H1 (cell line): ENCODE results near the gene FAM76A. TPM values are rescaled to one million over a fixed set of nuclear protein-coding genes. Genes with fewer than 3 reads are reported as not detected.
A peak's percentile ranks its signal among the peaks of the same experiment; 100 is the strongest.

Experiments used
- CBX5 ChIP-seq: fragments of 300-800, 300-1000 bp; sonication (generic); IDR thresholded peaks from 2 replicates; pipeline ENCODE4 v1.7.1; 2016; ENCODE audit warnings: antibody characterized with exemption, low read length, low read depth
- EGR1 ChIP-seq: IDR thresholded peaks from 2 replicates; pipeline ENCODE4 v1.6.1; 2011; ENCODE audit warnings: low read depth, low read length, borderline replicate concordance
- EZH2 ChIP-seq: fragments of 200-600 bp; sonication (generic); IDR thresholded peaks from 2 replicates; pipeline ENCODE4 v1.7.1; 2012; ENCODE audit warnings: low read depth, mild to moderate bottlenecking, moderate library complexity, low read length, inconsistent platforms; ENCODE audit not compliant: severe bottlenecking
- FOSL1 ChIP-seq: IDR thresholded peaks from 2 replicates; pipeline ENCODE4 v1.6.1; 2011; ENCODE audit warnings: mild to moderate bottlenecking, low read depth, low read length, moderate library complexity; ENCODE audit not compliant: insufficient read depth
- JUN ChIP-seq: IDR thresholded peaks from 2 replicates; pipeline ENCODE4 v1.6.1; 2011; ENCODE audit warnings: low read depth, mild to moderate bottlenecking, improper control_type of control experiment, low read length
- NRF1 ChIP-seq: IDR thresholded peaks from 2 replicates; pipeline ENCODE4 v1.6.1; 2011; ENCODE audit warnings: mild to moderate bottlenecking, low read depth, low read length, improper control_type of control experiment
- RAD21 ChIP-seq, 2 experiments: IDR thresholded peaks in 1 of 2; conservative IDR thresholded peaks in 1 of 2; 2 replicates each; pipeline ENCODE4 v1.6.1; 2011; ENCODE audit warnings: low read depth in 2 of 2, low read length in 2 of 2, improper control_type of control experiment in 1 of 2, inconsistent platforms in 1 of 2, mild to moderate bottlenecking in 1 of 2, moderate library complexity in 1 of 2
- TEAD4 ChIP-seq: IDR thresholded peaks from 2 replicates; pipeline ENCODE4 v1.6.1; 2012; ENCODE audit warnings: low read depth, low read length, inconsistent platforms, mixed read lengths
- ZNF274 ChIP-seq: IDR thresholded peaks from 2 replicates; pipeline ENCODE4 v1.7.0; 2012; ENCODE audit warnings: low read length, borderline replicate concordance; ENCODE audit errors: extremely low read depth
- polyA plus RNA-seq, 7 experiments: library from polyadenylated mRNA; depleted of rRNA in 3 of 7; stranded (reverse) in 5 of 7; unstranded in 2 of 7; fragments of >200 nt in 5 of 7; fragments of 200-250 nt in 2 of 7; gene quantifications; 1 replicate in 5 of 7; 2 replicates in 1 of 7; 4 replicates in 1 of 7; pipeline versions ENCODE4 v1.2.1 to v1.2.3, GENCODE V29; 2011 to 2013; ENCODE audit warnings: missing spikeins in 2 of 7, mixed read lengths in 2 of 7
- total RNA-seq: library from RNA; stranded (reverse); fragmentation: NEBNext Ultra II Directional; extraction: Animal tissue kit (Norgen Biotek cat#: 25700); gene quantifications from 2 replicates; pipeline ENCODE4 v1.2.1, GENCODE V29; 2021
- TF ChIP-seq, protein P1 (sequence below): fragments of 300-600 bp; sonication (generic); IDR thresholded peaks from 2 replicates; pipeline ENCODE4 v1.7.1; 2012; ENCODE audit warnings: low read length, moderate library complexity, mild to moderate bottlenecking, inconsistent platforms; ENCODE audit not compliant: insufficient replicate concordance

FAM76A gene
- total and polyA plus RNA-seq, 2 of the 8 experiments (the other 6 are each of a cell fraction or from before 2014, with no cell fraction given): 3.4 to 16.2 TPM

DNA sequence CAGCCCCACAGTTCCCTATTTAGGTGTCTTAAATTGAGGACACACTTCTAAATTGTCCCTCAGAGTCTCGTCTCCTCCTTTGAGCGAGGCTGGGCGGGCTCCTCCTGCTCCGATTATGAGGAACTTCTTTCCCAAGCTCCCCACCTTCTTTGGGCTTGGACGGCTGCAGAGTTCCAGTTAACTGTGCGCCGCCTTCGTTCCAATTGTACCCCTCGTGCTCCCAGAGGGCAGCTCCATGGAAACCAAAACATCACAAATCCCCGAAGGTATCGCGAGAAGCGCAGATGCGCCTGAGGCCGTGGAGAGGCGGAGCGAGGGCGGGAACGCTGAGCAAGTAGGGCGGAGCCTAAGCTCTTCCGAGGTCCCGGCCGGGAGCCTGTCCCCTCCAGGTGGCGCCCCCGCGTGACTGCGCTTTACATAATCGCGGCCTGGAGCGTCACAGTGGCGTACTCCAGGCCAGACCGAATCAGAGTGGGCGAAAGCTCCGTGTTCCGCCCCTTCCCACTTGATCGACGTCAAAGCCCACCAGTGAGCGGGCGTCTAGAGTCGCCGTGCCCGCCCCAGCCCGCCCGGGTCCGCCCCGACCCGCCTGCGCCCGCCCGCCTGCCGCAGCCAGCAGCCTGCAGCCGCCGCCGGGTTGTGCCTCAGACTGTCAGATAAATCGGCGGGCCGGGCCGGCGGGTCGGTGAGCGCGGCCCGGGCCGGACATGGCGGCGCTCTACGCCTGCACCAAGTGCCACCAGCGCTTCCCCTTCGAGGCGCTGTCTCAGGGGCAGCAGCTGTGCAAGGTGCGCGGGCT lies at the start of gene FAM76A (continued):
- TF ChIP-seq, protein P1, sequence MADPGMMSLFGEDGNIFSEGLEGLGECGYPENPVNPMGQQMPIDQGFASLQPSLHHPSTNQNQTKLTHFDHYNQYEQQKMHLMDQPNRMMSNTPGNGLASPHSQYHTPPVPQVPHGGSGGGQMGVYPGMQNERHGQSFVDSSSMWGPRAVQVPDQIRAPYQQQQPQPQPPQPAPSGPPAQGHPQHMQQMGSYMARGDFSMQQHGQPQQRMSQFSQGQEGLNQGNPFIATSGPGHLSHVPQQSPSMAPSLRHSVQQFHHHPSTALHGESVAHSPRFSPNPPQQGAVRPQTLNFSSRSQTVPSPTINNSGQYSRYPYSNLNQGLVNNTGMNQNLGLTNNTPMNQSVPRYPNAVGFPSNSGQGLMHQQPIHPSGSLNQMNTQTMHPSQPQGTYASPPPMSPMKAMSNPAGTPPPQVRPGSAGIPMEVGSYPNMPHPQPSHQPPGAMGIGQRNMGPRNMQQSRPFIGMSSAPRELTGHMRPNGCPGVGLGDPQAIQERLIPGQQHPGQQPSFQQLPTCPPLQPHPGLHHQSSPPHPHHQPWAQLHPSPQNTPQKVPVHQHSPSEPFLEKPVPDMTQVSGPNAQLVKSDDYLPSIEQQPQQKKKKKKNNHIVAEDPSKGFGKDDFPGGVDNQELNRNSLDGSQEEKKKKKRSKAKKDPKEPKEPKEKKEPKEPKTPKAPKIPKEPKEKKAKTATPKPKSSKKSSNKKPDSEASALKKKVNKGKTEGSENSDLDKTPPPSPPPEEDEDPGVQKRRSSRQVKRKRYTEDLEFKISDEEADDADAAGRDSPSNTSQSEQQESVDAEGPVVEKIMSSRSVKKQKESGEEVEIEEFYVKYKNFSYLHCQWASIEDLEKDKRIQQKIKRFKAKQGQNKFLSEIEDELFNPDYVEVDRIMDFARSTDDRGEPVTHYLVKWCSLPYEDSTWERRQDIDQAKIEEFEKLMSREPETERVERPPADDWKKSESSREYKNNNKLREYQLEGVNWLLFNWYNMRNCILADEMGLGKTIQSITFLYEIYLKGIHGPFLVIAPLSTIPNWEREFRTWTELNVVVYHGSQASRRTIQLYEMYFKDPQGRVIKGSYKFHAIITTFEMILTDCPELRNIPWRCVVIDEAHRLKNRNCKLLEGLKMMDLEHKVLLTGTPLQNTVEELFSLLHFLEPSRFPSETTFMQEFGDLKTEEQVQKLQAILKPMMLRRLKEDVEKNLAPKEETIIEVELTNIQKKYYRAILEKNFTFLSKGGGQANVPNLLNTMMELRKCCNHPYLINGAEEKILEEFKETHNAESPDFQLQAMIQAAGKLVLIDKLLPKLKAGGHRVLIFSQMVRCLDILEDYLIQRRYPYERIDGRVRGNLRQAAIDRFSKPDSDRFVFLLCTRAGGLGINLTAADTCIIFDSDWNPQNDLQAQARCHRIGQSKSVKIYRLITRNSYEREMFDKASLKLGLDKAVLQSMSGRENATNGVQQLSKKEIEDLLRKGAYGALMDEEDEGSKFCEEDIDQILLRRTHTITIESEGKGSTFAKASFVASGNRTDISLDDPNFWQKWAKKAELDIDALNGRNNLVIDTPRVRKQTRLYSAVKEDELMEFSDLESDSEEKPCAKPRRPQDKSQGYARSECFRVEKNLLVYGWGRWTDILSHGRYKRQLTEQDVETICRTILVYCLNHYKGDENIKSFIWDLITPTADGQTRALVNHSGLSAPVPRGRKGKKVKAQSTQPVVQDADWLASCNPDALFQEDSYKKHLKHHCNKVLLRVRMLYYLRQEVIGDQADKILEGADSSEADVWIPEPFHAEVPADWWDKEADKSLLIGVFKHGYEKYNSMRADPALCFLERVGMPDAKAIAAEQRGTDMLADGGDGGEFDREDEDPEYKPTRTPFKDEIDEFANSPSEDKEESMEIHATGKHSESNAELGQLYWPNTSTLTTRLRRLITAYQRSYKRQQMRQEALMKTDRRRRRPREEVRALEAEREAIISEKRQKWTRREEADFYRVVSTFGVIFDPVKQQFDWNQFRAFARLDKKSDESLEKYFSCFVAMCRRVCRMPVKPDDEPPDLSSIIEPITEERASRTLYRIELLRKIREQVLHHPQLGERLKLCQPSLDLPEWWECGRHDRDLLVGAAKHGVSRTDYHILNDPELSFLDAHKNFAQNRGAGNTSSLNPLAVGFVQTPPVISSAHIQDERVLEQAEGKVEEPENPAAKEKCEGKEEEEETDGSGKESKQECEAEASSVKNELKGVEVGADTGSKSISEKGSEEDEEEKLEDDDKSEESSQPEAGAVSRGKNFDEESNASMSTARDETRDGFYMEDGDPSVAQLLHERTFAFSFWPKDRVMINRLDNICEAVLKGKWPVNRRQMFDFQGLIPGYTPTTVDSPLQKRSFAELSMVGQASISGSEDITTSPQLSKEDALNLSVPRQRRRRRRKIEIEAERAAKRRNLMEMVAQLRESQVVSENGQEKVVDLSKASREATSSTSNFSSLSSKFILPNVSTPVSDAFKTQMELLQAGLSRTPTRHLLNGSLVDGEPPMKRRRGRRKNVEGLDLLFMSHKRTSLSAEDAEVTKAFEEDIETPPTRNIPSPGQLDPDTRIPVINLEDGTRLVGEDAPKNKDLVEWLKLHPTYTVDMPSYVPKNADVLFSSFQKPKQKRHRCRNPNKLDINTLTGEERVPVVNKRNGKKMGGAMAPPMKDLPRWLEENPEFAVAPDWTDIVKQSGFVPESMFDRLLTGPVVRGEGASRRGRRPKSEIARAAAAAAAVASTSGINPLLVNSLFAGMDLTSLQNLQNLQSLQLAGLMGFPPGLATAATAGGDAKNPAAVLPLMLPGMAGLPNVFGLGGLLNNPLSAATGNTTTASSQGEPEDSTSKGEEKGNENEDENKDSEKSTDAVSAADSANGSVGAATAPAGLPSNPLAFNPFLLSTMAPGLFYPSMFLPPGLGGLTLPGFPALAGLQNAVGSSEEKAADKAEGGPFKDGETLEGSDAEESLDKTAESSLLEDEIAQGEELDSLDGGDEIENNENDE: no peak
- TF ChIP-seq FOSL1 (no peak), ZNF274 (no peak), TEAD4 (no peak), NRF1 (no peak), EGR1 (no peak), JUN (no peak), RAD21 (IDR thresholded peaks at IDR 0.05 in 1 of 2, conservative IDR thresholded peaks at IDR 0.05 in 1 of 2; ENCODE audit: low read depth in 2 of 2, low read length in 2 of 2) (peak; percentile 11 to 17; a peak in 1 of 4 replicates), CBX5 (no peak), EZH2 (no peak)
